Uterus (tissue), 4 donors: Measurements from ENCODE around the gene C8A. TPM values are rescaled to one million over a fixed set of nuclear protein-coding genes. Genes with fewer than 3 reads are reported as not detected.

Experiments
- DNase-seq, 2 donors: peaks; one replicate each; pipeline ENCODE4 v3.0.0-alpha.2; 2019 to 2020
- H3K27ac ChIP-seq, 2 donors: fragments of 200-600 bp; sonication (generic); 1 replicate in 1 of 2; 2 replicates in 1 of 2; pipeline ENCODE4 v1.5.1; 2016 to 2018
- H3K27me3 ChIP-seq, 2 donors: fragments of 200-600 bp; sonication (generic); one replicate each; pipeline ENCODE4 v1.5.1; 2018 to 2019; ENCODE audit warnings: control low read depth in 1 of 2
- H3K36me3 ChIP-seq, 2 donors: fragments of 200-600 bp; sonication (generic); one replicate each; pipeline ENCODE4 v1.5.1; 2019; ENCODE audit warnings: control low read depth in 1 of 2
- H3K4me1 ChIP-seq, 2 donors: fragments of 200-600 bp; sonication (generic); one replicate each; pipeline ENCODE4 v1.5.1; 2018 to 2019; ENCODE audit warnings: control low read depth in 1 of 2
- H3K4me3 ChIP-seq, 2 donors: fragments of 200-600 bp; sonication (generic); 1 replicate in 1 of 2; 2 replicates in 1 of 2; pipeline ENCODE4 v1.5.1; 2018 to 2019; ENCODE audit warnings: mild to moderate bottlenecking in 1 of 2
- H3K9me3 ChIP-seq, 2 donors: fragments of 200-600 bp; sonication (generic); one replicate each; pipeline ENCODE4 v1.5.1; 2019; ENCODE audit warnings: control low read depth in 1 of 2
- CTCF ChIP-seq, 4 experiments: fragments of 200-600 bp in 2 of 4; fragments of 450-650 bp in 2 of 4; sonication (generic) in 2 of 4; IDR thresholded peaks; one replicate each; pipeline ENCODE4 v1.5.1; 2016 to 2019; ENCODE audit warnings: antibody characterized with exemption in 4 of 4, mild to moderate bottlenecking in 2 of 4, moderate library complexity in 1 of 4
- POLR2A ChIP-seq, 2 donors: fragments of 450-650 bp; IDR thresholded peaks; one replicate each; pipeline ENCODE4 v1.6.1; 2016; ENCODE audit warnings: antibody characterized with exemption in 2 of 2, mild to moderate bottlenecking in 1 of 2, moderate library complexity in 1 of 2
- intact Hi-C: fragments of 100-400 bp; cut with DNase I; formaldehyde crosslinking; loops from one replicate; pipeline ENCODE4 v1.15.1; 2023; ENCODE audit warnings: low total_unique reads
- total RNA-seq, 4 donors: library from RNA; depleted of rRNA in 3 of 4; stranded (reverse); fragments of >200 nt in 3 of 4; gene quantifications; one replicate each; pipeline versions ENCODE4 v1.1.0 to v1.2.4, GENCODE V29; 2014 to 2023
- donor health status: DM: yes; HTN: yes; CAD: no.

Gene C8A
- total RNA-seq, 4 donors from 2014 or later: not detected

GRCh38 chr1:56830052-56830451 is 24.5 kb upstream of the C8A start:
- Histone ChIP-seq H3K4me1 (no peaks in the 10 kb centered on the region), H3K27me3 (no peaks in the 10 kb centered on the region), H3K9me3 (no peaks in the 10 kb centered on the region), H3K36me3 (no peaks in the 10 kb centered on the region), H3K4me3 (no peak overlapping the region), H3K27ac (no peak overlapping the region)
- intact Hi-C loops: no loop called here
- DNase-seq: no peak
- TF ChIP-seq CTCF (IDR thresholded peaks at IDR 0.05): no peak
- no peak for TF ChIP-seq POLR2A (IDR thresholded peaks at IDR 0.05)

- H3K36me3 ChIP-seq: no peaks in the 10 kb centered on the region
- no peaks in the 10 kb centered on the region for H3K27me3 ChIP-seq
- TF ChIP-seq CTCF (IDR thresholded peaks at IDR 0.05) (peak; percentile 71 to 96 (median 88)), POLR2A (IDR thresholded peaks at IDR 0.05) (no peak)
- H3K4me1 ChIP-seq: no peaks in the 10 kb centered on the region
- DNase-seq: peak; percentile 45 to 57
- no peaks in the 10 kb centered on the region for H3K9me3 ChIP-seq
- no peak overlapping the region for H3K4me3 ChIP-seq
- no peak overlapping the region for H3K27ac ChIP-seq
- intact Hi-C loops: no loop called here
These were observed 22.5 kb upstream of the C8A start for GRCh38 chr1:56831871-56832693.

GRCh38 chr1:56833088-56833487 is 21.5 kb upstream of the C8A start:
- no peak for TF ChIP-seq CTCF (IDR thresholded peaks at IDR 0.05)
- H3K27ac ChIP-seq: no peak overlapping the region
- H3K27me3 ChIP-seq: no peaks in the 10 kb centered on the region
- no peaks in the 10 kb centered on the region for H3K36me3 ChIP-seq
- no peaks in the 10 kb centered on the region for H3K9me3 ChIP-seq
- no peaks in the 10 kb centered on the region for H3K4me1 ChIP-seq
- intact Hi-C loops: no loop called here
- H3K4me3 ChIP-seq: no peak overlapping the region
- DNase-seq: no peak

- H3K27ac ChIP-seq: no peak overlapping the region
- H3K27me3 ChIP-seq: no peaks in the 10 kb centered on the region
- intact Hi-C loops: no loop called here
- H3K4me1 ChIP-seq: no peaks in the 10 kb centered on the region
- TF ChIP-seq POLR2A (IDR thresholded peaks at IDR 0.05) (no peak), CTCF (IDR thresholded peaks at IDR 0.05) (no peak)
- no peaks in the 10 kb centered on the region for H3K36me3 ChIP-seq
- H3K4me3 ChIP-seq: no peak overlapping the region
- no peak for DNase-seq
- H3K9me3 ChIP-seq: no peaks in the 10 kb centered on the region
These were observed 20.3 kb upstream of the C8A start for GRCh38 chr1:56834137-56834900.

GRCh38 chr1:56835657-56836056 is 18.9 kb upstream of the C8A start:
- intact Hi-C loops: no loop called here
- no peak for DNase-seq

More at GRCh38 chr1:56835657-56836056, 18.9 kb upstream of the C8A start:
- no peaks in the 10 kb centered on the region for H3K36me3 ChIP-seq
- H3K27me3 ChIP-seq: no peaks in the 10 kb centered on the region
- no peak overlapping the region for H3K27ac ChIP-seq
- TF ChIP-seq CTCF (IDR thresholded peaks at IDR 0.05): no peak
- no peak for TF ChIP-seq POLR2A (IDR thresholded peaks at IDR 0.05)
- H3K9me3 ChIP-seq: no peaks in the 10 kb centered on the region
- no peak overlapping the region for H3K4me3 ChIP-seq
- H3K4me1 ChIP-seq: no peaks in the 10 kb centered on the region
